Thyroid gland (tissue), 4 donors: ENCODE data around the gene ZNF487. TPM values are rescaled to one million over a fixed set of nuclear protein-coding genes. Genes with fewer than 3 reads are reported as not detected.
A peak's percentile ranks its signal among the peaks of the same experiment; 100 is the strongest.

ENCODE experiments used
- DNase-seq, 2 donors: peaks; one replicate each; pipeline ENCODE4 v3.0.0-alpha.2; 2019
- H3K27ac ChIP-seq, 3 donors: fragments of 200-600 bp; sonication (generic); 1 replicate in 2 of 3; 2 replicates in 1 of 3; pipeline ENCODE4 v1.5.1; 2016 to 2019; ENCODE audit warnings: mild to moderate bottlenecking in 1 of 3, moderate library complexity in 1 of 3
- H3K27me3 ChIP-seq: fragments of 200-600 bp; sonication (generic); one replicate; pipeline ENCODE4 v1.5.1; 2019
- H3K36me3 ChIP-seq, 2 donors: fragments of 200-600 bp; sonication (generic); one replicate each; pipeline ENCODE4 v1.5.1; 2016 to 2019
- H3K4me1 ChIP-seq, 2 donors: fragments of 200-600 bp; sonication (generic); one replicate each; pipeline ENCODE4 v1.5.1; 2017 to 2019
- H3K4me3 ChIP-seq, 3 donors: fragments of 200-600 bp; sonication (generic); replicated peaks in 1 of 3; 1 replicate in 2 of 3; 2 replicates in 1 of 3; pipeline ENCODE4 v1.5.1; 2016; ENCODE audit warnings: mild to moderate bottlenecking in 1 of 3
- H3K9me3 ChIP-seq: fragments of 200-600 bp; sonication (generic); one replicate; pipeline ENCODE4 v1.5.1; 2017
- CTCF ChIP-seq, 6 experiments: fragments of 200-600 bp in 3 of 6; fragments of 450-650 bp in 3 of 6; sonication (generic) in 3 of 6; IDR thresholded peaks; one replicate each; pipeline ENCODE4 v1.5.1; 2016 to 2019; ENCODE audit warnings: antibody characterized with exemption in 6 of 6, mild to moderate bottlenecking in 2 of 6, inconsistent platforms in 1 of 6, moderate library complexity in 1 of 6
- POLR2A ChIP-seq, 2 donors: fragments of 450-650 bp; IDR thresholded peaks; one replicate each; pipeline ENCODE4 v1.6.1; 2017; ENCODE audit warnings: antibody characterized with exemption in 2 of 2, mild to moderate bottlenecking in 2 of 2, moderate library complexity in 1 of 2
- WGBS, 2 donors: methylation state at CpG; one replicate each; pipeline ENCODE4 v1.1.5; 2017; 5-methylcytosine and 5-hydroxymethylcytosine counted together
- intact Hi-C: fragments of 100-400 bp; cut with DNase I; formaldehyde crosslinking; loops from one replicate; pipeline ENCODE4 v1.15.1; 2023
- total RNA-seq, 4 donors: library from RNA; depleted of rRNA; stranded (reverse); fragments of >200 nt; gene quantifications; one replicate each; pipeline ENCODE4 v1.2.3, GENCODE V29; 2016

Gene ZNF487
- total RNA-seq, 4 donors from 2014 or later, result 11.9 to 21.7 (median 19.9) TPM

- no peaks in the 10 kb centered on the region for H3K27me3 ChIP-seq
- intact Hi-C loops, result no loop called here
- TF ChIP-seq POLR2A (IDR thresholded peaks at IDR 0.05), result no peak
- TF ChIP-seq CTCF (IDR thresholded peaks at IDR 0.05), result peak in 2 of 6 experiments; percentile 0 to 1
- no peaks in the 10 kb centered on the region for H3K9me3 ChIP-seq
- no peak for DNase-seq
- no peaks in the 10 kb centered on the region for H3K36me3 ChIP-seq
- H3K4me1 ChIP-seq, result peaks cover 21 to 34% of the 10 kb centered on the region in 2 donors
- H3K4me3 ChIP-seq, result peak overlapping the region; percentile 58 to 72 (median 67)
- 1 to 3% methylated on average over 8 to 31 of the region's 31 CpGs for WGBS, 2 donors
- H3K27ac ChIP-seq, result peak overlapping the region; percentile 96 to 99 (median 98)
Observed at GRCh38 chr10:43408331-43408709, 28.6 kb upstream of the ZNF487 start.

- TF ChIP-seq POLR2A (IDR thresholded peaks at IDR 0.05), result peak; percentile 89 to 98
- TF ChIP-seq CTCF (IDR thresholded peaks at IDR 0.05), result no peak
- Histone ChIP-seq H3K27me3 (no peaks in the 10 kb centered on the region), H3K36me3 (no peaks in the 10 kb centered on the region), H3K4me1 (peaks cover 21 to 29% of the 10 kb centered on the region in 2 donors), H3K9me3 (no peaks in the 10 kb centered on the region), H3K27ac (peak within 1 kb of the TSS; percentile 96 to 99 (median 98)), H3K4me3 (peak within 1 kb of the TSS; percentile 58 to 72 (median 67))
- 0 to 1% methylated on average over 33 to 38 of the region's 68 CpGs for WGBS, 2 donors
- intact Hi-C loops, result no loop called here
- peak; percentile 94 to 95 for DNase-seq
Observed at GRCh38 chr10:43408710-43409384, 28.1 kb upstream of the ZNF487 start, which contains the start of gene HNRNPF. Gene HNRNPF (minus strand): TSS chr10:43409186. CDS start chr10:43387884, 21,302 bp downstream.

- peak overlapping the region in 2 of 3 donors; percentile 36 to 67 for H3K4me3 ChIP-seq
- intact Hi-C loops, result no loop called here
- no peaks in the 10 kb centered on the region for H3K36me3 ChIP-seq
- no peak for TF ChIP-seq POLR2A (IDR thresholded peaks at IDR 0.05)
- TF ChIP-seq CTCF (IDR thresholded peaks at IDR 0.05), result no peak
- peak overlapping the region; percentile 96 to 99 (median 98) for H3K27ac ChIP-seq
- peaks cover 18 to 22% of the 10 kb centered on the region in 2 donors for H3K4me1 ChIP-seq
- 13 to 16% methylated on average over 46 of the region's 46 CpGs for WGBS, 2 donors
- H3K9me3 ChIP-seq, result no peaks in the 10 kb centered on the region
- H3K27me3 ChIP-seq, result no peaks in the 10 kb centered on the region
- no peak for DNase-seq
Observed at GRCh38 chr10:43409385-43410109, 27.4 kb upstream of the ZNF487 start.

GRCh38 chr10:43410345-43410744 is 26.6 kb upstream of the ZNF487 start:
- Histone ChIP-seq H3K36me3 (no peaks in the 10 kb centered on the region), H3K9me3 (no peaks in the 10 kb centered on the region), H3K27ac (peak overlapping the region in 1 of 3 donors; percentile 98), H3K4me3 (no peak overlapping the region), H3K27me3 (no peaks in the 10 kb centered on the region), H3K4me1 (peaks cover 16 to 17% of the 10 kb centered on the region in 2 donors)
- DNase-seq, result no peak
- intact Hi-C loops, result no loop called here
- WGBS, 2 donors, result 92 to 93% methylated on average over 14 of the region's 14 CpGs
- TF ChIP-seq POLR2A (IDR thresholded peaks at IDR 0.05), result no peak
- TF ChIP-seq CTCF (IDR thresholded peaks at IDR 0.05), result no peak

- no peaks in the 10 kb centered on the region for H3K27me3 ChIP-seq
- H3K36me3 ChIP-seq, result no peaks in the 10 kb centered on the region
- intact Hi-C loops, result no loop called here
- H3K27ac ChIP-seq, result no peak overlapping the region
- 65 to 72% methylated on average over 2 of the region's 2 CpGs for WGBS, 2 donors
- no peak for TF ChIP-seq POLR2A (IDR thresholded peaks at IDR 0.05)
- no peak for TF ChIP-seq CTCF (IDR thresholded peaks at IDR 0.05)
- H3K4me3 ChIP-seq, result no peak overlapping the region
- peak; percentile 25 to 39 for DNase-seq
- no peaks in the 10 kb centered on the region for H3K9me3 ChIP-seq
- peaks cover 4 to 6% of the 10 kb centered on the region in 2 donors for H3K4me1 ChIP-seq
Observed at GRCh38 chr10:43411536-43411935, 25.4 kb upstream of the ZNF487 start.
